HG03439 (cell line): Measurements from ENCODE around the gene CEP112.

ENCODE experiments used
- ATAC-seq: cut with Tn5 transposase; IDR thresholded peaks from one replicate; pipeline ENCODE4 v1.9.1; 2021; ENCODE audit warnings: mild to moderate bottlenecking, moderate library complexity; ENCODE audit not compliant: unreplicated experiment

The CEP112 gene

DNA sequence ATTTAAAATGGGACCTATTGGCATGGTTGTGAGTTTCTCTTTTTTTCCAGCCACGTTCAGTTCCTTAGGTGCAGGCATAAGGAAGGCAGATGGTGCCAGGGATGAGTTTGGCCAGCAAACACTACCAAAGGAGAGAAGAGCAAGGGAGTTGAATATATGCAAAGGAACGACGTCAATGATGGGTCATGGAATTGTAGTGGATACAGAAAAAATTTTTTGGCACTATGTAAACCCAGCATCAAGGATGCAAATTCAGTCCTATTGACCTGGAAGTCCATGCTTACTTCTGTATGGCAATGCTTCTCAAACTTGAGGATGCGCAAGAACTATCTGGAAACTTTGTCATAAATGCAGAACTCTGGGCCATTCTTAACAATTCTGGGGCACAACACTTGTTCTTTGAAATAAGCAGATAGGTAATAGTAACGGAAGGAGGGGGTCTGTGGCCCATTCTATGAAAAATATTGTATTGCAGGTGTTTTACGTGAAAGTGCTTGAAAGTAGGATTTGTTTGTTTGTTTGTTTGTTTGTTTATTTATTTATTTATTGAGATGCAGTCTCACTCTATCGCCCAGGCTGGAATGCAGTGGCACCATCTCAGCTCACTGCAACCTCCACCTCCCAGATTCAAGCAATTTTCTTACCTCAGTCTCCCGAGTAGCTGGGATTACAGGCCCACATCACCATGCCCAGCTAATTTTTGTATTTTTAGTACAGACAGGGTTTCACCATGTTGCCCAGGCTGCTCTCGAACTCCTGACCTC is 19.3 kb upstream of the CEP112 start:
- no peak for ATAC-seq

DNA sequence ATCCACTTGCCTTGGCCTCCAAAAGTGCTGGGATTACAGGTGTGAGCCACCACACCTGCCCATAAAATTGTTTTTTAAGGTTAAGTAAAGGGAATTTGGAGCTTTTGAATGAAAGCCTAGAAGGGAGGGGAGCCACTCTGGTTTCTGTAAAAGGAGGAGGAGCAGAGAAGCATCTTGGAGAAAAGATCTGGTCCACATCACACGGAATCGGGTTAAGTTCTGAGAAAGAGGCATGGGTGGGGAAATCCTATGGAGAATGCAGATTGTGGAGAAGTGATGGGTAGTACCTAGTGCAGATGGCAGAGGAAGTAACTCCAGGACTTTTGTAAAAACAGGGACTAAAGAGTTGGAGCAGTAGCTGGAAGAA is 18.3 kb upstream of the CEP112 start:
- no peak for ATAC-seq

DNA sequence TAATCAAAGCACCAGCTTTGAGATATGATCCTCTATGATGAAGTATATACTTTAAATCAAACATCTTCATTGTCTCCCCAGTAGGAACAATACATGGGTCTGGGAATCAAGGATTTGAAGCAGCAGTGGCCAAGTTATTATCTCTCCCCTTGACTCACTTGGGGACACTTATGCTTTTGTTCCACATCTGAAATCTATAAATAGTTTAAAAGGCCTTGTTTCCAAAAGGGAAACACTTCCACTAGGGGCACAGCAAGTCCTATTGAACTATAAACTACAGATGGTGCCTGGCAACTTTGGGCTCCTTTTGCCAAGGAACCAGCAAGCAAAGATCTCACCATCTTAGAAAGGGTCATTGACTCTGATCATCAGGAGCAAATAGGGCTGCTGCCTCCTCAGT is 16.0 kb upstream of the CEP112 start:
- no peak for ATAC-seq

DNA sequence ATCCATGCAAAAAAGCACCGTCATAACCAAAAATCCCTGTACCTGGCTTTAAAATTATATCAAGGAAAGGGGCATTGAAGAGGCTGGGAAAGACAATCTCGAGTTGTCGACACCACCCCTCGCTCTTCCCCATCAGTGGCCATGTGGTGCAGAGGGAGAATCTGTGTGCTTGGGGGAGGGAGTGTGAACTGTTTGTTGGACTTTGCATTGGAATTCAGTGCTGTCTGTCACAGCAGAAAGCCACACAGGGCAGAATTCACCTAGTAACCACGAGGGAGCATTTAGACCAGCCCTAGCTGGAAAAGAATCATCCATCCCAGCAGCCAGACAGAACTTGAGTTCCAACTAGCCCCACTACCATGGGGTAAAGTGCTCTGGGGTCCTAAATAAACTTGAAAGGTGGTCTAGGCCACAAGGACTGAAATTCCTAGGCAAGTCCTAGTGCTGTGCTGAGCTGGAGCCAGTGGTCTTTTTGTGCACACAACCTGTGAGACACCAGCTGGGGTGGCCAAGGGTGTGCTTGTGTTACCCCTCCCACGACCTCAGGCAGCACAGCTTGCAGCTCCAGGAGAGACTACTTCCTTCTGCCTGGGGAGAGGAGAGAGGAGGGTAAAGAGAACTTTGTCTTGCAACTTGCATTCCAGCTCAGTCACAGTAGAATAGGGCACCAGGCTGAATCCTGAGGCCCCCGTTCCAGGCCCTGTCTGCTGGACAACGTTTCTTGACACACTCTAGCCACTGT is 11.5 kb upstream of the CEP112 start:
- no peak for ATAC-seq

DNA sequence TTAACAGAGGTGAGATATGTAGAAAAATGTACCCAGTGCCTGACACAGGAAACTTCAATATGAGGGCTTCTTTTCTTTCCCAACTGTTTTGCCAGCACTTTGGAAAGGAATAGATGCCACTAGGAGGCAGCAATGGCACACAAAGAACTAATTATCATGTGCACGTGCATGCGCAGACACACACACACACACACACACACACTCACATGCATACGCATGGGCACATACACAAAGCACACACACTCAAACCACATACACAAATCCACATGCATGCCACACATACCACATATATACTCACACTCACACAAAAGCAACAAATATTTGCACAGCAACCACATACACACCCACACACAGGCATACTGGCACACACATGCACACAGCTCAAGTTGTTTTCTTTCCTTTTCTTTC is 8.8 kb upstream of the CEP112 start:
- ATAC-seq: no peak

DNA sequence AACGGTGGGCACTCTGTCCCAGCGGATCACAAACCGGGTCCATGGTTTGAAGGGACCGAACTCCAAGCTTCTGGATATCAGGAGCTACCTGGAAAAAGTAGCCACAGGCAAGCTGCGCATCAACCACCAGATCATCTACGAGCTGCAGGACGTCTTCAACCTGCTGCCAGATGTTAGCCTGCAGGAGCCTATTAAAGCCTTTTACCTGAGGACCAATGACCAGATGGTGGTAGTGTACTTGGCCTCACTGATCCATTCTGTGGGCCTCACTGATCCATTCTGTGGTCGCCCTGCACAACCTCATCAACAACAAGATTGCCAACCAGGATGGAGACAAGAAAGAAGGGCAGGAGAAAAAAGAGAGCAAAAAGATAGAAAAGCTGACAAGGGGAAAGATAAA is 6.3 kb upstream of the CEP112 start:
- no peak for ATAC-seq

DNA sequence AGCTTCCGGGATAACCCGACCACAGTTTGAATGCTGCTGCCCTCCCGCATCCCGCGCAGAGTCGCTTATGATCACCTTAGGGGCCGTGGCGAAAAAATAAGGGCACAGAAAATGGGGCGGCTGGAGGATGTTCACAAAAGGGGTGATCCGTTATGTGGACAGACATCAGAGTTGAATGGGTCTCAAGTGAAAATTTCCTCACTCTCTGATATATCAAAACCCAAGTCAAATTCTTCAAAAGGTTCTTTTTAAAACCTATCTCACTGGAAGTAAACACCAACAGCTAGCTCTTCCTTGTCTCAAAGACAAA is 400 bp upstream of the CEP112 start:
- ATAC-seq: no peak

DNA sequence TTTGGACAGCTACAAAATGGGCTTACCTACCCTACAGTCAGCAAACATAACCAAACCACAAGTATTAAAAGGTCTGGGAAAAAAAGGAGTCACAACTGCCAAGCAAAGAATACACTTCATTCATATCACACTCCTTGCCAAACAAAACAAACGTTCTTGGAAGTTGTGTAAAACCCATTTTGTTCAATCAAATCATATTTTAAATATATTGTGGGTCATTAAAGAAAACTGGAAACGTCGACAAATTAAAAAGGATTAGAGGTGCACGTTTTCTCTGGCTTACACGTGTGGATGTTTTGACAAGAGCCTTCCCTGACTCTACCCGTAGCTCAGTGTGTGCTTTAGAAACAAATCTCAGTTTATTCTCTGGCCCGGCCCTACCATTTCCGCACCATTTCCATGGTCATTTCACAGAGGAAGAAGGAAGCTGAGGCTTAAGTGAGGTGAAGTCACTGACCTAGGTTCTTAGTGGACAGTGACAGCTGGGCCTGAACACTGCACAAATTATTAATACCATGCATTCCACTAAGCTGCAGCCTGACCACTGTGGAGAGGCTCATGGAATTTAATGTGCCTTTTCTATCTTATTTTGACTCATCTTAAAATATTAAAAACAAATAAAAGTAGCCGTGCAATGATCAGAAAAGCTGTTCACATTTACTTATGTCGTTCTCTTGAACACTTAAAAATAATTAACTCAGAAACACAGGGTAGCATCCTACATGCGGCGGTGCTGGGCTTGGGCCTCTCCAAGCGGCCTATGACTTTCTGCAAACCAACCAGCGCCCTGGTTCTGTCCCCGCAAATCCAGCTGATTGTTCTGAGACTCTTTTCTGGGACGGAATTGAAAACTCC is 968 bp downstream of the CEP112 start:
- ATAC-seq: no peak

DNA sequence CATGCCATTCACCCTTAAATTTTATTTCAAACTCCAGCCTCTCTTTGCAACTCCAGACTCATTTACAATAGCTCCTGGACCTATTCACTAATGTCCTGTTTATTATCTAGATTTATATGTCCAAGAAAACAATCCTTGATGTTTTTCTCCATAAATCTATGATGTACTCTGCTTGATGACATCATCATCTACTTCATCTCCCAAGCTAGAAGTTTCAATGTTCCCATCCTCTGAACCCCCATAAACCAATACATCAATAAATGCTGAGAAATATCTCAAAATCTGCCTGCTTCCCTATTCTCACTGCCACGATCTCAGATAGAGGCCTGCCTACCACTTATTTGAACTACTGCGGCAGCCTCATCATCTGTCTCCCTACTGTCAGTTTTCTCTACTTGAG is 4.2 kb downstream of the CEP112 start:
- no peak for ATAC-seq

DNA sequence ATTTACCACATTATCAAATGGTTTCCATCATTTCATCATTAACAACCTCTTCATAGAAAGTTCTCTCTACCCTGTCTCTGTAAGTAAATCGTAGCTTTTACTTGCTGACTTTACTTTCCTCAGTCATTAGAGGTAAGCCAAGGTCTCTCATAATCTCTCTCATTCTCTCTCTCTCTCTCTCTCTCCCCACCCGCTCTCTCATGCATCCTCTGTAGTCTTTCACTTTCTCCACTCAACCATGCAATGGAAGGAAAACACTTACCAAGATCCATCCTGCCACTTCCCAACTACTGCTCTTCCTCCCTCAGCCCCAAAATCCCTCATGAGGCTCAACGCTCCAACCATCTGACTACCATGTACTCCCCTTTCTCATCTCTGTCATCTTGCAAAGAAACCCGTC is 6.1 kb downstream of the CEP112 start:
- ATAC-seq: no peak

DNA sequence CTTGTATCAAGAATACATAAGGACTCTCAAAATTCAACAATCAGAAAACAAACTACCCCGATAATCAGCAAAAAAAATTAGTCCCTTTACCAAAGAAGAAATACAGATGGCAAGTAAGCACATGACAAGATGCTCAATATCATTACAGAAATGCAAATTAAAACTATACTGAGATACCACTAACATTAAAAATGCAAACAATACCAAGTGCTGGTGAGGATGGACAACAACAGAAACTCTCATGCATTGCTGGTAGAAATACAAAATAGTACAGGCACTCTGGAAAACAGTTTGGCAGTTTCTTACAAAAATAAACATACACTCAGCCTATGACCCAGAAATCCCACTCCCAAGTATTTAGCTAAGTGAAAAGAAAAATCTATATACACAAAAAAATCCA is 7.5 kb downstream of the CEP112 start:
- ATAC-seq: no peak

DNA sequence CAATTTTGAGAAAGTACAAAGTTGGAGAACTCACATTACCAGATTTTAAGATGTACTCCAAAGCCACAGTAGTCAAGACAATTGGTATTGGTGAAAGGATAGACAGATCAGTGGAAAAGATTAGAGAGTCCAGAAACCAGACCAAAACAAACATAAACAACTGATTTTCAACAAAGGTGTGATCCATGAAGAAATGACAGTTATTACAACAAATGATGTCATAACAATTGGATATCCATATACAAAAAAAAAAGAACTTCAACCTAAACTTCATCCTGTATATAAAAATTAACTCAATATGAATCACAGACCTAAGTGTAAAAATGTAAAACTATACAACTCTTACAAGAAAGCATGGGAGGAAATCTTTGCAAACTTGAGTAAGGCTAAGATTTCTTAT is 8.4 kb downstream of the CEP112 start:
- no peak for ATAC-seq

DNA sequence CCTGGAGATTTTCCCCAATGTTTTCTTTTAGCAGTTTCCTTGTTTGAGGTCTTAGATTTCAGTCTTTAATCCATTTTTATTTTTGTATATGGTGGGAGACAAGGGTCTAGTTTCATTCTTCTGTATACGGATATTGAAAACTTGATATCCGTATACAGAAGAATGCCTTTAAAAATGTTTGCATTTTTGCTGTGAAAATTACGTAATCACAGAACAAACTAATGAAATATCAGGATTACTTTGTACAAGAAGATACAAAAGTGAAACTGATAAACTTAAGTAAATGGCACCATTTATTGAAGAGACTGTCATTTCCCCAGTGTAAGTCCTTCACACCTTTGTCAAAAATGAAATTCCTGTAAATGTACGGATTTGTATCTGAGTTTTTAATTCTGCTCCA is 13.3 kb downstream of the CEP112 start:
- no peak for ATAC-seq

DNA sequence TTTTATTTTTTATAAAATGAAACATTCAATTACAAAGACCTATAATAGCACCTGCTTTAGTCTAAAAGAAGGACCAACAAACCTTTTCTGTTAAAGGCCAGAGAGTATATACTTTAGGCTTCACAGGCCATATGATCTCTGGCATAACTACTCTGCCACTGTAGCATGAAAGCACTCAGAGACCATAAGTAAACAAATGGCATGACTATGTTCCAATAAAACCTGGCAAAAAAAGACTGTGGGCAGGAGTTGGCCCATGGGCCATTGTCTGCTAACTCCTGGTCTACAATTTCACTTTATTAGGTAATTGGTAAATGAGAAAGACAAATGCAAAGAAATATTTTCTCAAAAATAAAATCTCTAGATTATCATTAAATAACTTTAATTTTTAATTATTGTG is 14.9 kb downstream of the CEP112 start:
- ATAC-seq: no peak

DNA sequence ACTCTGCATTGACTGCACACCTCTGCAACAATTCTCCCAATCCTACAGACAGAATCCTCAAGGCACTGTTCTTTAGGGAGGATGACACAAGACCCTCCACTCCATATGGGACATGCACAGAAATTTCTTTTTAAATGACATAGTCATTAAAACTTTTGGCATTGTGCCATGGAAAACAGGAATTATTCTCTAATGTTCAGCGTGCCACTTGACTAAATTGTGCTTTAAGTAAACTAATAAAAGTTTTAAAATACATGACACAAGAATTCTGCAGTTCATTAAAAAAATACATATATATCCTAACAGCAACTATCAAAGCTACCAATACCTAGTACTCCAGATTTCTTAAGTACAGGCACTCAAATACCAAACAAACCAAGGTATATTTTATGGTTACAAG is 16.0 kb downstream of the CEP112 start:
- no peak for ATAC-seq

DNA sequence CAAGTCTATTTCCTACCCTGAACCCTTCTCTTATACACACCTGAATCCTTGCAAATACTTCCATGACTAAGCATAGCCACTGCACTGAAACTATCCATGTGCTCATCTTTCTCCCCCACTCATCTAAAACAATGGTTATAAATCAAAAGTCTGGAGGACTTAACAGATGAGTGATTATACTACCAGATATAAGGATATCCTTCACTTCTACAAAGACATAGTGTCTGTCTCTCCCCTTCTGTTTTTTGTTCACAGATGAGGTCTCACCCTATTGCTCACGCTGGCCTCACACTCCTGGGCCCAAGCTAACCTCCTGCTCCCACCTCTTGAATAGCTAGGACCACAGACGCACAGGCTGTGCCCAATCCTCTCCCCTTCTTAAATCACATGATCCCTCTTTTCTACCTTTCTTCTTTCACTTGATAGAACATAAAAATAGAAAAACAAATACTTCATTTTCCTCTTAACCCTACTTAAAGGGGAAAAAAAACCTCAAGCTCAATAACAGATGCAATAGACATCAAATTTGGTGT is 19.2 kb downstream of the CEP112 start:
- ATAC-seq: no peak

DNA sequence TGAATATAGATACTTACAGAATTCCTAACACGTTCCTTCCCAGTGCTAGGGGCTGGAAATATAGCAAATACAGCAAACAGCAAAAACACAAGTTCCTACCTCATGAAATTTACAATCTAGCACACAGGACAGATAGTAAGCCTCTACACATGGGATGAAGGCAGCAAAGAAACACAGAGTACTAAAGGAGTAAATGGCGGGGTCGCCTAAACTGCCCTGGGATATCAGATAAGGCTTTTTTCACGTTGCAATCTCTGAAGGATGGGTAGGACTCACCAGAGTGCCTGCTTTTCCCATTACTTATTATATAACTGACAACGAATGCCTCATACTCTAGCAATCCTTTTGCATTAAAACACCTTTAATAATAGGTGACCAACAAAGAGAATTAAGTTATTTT is 19.8 kb downstream of the CEP112 start:
- no peak for ATAC-seq

DNA sequence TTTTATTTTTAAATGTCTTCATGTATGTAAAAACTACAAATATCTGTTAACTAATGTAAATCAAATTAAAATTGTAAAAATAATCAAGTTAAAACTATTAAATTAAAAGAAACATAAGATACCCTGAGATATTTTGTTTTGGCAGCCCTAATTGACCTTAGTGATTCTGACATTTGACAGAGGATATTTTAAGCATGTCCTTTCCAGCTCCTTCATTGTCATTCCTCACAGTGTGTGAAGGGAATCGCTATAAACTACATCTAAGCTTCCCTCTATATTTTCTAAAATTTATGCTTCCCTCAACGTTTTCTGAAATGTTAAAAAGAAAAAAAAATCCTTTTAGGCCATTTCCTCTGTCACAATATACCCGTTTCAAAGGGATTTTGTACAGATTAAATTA is 20.2 kb downstream of the CEP112 start:
- no peak for ATAC-seq

DNA sequence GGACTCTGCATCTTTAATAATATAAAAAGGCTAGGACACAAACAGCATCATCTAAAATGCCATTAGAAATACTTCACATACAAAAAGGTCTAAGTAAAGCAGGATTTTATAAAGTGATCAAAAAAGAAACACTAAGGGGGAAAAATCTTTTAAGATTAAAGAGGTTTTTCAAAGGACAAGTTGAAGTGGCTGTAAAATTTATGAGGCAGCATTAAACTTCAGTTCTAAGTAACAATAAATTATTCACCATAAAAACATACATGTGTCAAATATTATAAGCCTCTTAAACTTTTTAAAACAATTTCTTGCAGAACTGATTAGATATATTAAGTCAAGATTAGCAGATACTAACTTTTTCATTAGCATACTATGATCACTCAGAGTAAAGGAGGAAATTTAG is 20.8 kb downstream of the CEP112 start:
- no peak for ATAC-seq

DNA sequence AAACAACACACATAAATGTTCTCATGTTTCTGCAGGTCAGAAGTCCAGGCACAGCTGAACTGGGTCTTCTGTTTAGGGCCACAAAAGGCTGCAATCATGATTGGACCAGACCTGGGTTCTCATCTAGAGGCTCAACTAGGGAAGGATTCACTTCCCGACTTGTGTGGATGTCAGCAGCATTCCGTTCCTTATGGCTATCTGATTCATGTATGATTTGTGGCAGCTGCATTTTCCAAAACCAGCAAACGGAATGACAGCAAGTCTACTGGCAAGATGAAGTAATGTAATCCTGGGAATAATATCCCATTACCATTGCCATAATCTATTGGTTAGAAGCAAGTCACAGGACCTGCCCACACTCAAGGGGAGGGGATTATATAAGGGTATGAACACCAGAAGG is 22.1 kb downstream of the CEP112 start:
- ATAC-seq: no peak

DNA sequence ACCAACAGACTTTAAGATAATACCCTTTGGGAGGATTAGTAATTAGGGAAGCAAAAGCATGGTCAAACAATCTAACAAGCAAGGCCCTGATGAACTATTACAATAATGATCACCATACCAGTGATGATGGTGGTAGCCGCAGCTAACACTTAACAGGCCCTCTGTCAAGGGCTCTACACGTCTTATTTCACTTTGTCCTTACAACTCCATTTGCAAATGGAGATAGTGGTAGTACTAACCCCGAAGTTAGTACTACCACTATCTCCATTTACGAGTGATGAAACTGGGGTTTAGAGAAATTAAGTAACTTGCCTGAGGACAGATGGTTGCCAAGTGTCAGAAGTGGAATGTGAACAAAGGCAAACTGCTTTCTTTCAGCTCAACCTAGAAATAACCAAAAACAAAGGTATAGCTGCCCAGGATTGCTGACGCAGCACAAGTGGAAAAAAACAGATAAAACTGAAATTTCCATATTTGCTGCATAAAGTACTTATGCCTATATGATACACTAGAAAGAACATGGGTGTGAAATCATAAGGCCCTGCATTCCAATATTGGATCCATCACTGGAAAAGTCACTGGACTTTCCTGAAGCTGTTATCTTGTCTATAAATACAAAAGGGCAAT is 24.6 kb downstream of the CEP112 start:
- ATAC-seq: no peak
